Mammary epithelial cell (primary cell): ENCODE measurements around the gene RNU5B-1.

ENCODE experiments used
- EZH2 ChIP-seq: IDR thresholded peaks from 2 replicates; pipeline ENCODE4 v1.6.1; 2012; ENCODE audit warnings: low read length, inconsistent platforms, borderline replicate concordance
- TF ChIP-seq, protein P1 (sequence below), 2 donors: IDR thresholded peaks in 1 of 2; conservative IDR thresholded peaks in 1 of 2; 2 replicates each; pipeline ENCODE4 v1.5.1; 2011 to 2012; ENCODE audit warnings: inconsistent platforms in 2 of 2, low read length in 2 of 2, mild to moderate bottlenecking in 2 of 2, control low read depth in 1 of 2, low read depth in 1 of 2; ENCODE audit not compliant: insufficient read depth in 1 of 2; ENCODE audit errors: extremely low read depth in 1 of 2

DNA sequence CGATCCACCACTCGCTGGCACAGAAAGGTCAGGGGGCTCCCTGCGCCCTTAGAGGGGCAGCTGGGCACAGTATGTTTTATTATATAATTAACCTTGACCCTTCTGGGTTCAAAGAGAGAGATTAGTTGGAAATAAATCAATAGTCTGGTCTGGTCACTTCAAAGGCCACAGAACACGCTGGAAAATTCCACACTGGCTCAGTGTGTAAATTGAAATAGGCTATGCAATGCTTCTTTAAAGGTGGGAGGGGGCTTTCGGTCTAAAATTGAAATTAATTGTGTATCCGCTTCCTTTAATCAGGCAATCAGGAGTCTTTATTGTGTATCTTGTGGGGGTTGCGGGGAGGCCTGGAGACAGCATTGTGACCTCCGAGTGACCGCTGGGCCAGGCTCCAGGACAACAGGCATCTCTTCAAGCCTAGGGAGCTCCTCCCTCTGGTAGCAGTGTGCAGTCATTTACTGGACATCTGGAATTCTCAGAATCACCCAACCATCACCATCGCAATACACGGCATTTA, 8.0 kb downstream of the RNU5B-1 start:
- TF ChIP-seq, protein P1, sequence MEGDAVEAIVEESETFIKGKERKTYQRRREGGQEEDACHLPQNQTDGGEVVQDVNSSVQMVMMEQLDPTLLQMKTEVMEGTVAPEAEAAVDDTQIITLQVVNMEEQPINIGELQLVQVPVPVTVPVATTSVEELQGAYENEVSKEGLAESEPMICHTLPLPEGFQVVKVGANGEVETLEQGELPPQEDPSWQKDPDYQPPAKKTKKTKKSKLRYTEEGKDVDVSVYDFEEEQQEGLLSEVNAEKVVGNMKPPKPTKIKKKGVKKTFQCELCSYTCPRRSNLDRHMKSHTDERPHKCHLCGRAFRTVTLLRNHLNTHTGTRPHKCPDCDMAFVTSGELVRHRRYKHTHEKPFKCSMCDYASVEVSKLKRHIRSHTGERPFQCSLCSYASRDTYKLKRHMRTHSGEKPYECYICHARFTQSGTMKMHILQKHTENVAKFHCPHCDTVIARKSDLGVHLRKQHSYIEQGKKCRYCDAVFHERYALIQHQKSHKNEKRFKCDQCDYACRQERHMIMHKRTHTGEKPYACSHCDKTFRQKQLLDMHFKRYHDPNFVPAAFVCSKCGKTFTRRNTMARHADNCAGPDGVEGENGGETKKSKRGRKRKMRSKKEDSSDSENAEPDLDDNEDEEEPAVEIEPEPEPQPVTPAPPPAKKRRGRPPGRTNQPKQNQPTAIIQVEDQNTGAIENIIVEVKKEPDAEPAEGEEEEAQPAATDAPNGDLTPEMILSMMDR (conservative IDR thresholded peaks at IDR 0.05 in 1 of 2, IDR thresholded peaks at IDR 0.05 in 1 of 2; ENCODE audit: extremely low read depth in 1 of 2, insufficient read depth in 1 of 2, low read depth in 1 of 2, low read length in 2 of 2), result no peak
- TF ChIP-seq EZH2, result no peak
